Stimulated activated naive CD4-positive, alpha-beta T cell (primary cell): ENCODE measurements around the gene BMI1.
A peak's percentile ranks its signal among the peaks of the same experiment; 100 is the strongest.

Source experiments
- DNase-seq, 6 experiments: peaks; one replicate each; lab custom pipeline; 2025; lab: John Stamatoyannopoulos, UW

BMI1 gene

GRCh38 chr10:22319980-22320558 is 830 bp upstream of the BMI1 start:
- peak in 2 of 6 experiments; percentile 35 to 49 for DNase-seq

- peak; percentile 37 to 85 (median 64) for DNase-seq
Measured at GRCh38 chr10:22321156-22321923, 441 bp downstream of the BMI1 start.

- DNase-seq, result peak in 4 of 6 experiments; percentile 26 to 45 (median 32)
Measured at GRCh38 chr10:22321924-22322640, 1.2 kb downstream of the BMI1 start.

DNA sequence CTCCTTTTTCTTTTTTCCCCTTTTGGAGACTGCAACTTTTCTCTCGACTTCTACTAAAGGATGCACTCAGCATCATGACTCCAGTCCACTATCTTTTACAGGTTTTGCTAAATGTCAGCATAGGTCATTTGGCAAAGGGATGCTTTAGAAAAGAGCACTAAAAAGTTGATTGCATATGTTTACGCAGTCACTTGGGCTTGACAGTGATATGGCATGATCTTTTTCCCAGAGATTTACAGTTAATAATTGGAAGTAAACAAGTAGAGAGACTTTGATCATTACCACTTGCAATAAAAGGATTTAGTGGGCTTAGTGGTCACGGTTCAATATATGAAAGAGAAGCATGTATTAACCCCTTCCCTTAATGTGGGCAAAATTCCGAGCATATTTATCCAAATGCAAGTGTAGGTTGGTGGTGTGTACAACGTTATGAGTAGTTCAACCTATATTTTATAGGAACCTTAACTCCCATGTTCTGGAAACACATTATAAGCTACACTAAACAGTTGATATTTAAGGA is 1.8 kb downstream of the BMI1 start:
- DNase-seq, result no peak

DNA sequence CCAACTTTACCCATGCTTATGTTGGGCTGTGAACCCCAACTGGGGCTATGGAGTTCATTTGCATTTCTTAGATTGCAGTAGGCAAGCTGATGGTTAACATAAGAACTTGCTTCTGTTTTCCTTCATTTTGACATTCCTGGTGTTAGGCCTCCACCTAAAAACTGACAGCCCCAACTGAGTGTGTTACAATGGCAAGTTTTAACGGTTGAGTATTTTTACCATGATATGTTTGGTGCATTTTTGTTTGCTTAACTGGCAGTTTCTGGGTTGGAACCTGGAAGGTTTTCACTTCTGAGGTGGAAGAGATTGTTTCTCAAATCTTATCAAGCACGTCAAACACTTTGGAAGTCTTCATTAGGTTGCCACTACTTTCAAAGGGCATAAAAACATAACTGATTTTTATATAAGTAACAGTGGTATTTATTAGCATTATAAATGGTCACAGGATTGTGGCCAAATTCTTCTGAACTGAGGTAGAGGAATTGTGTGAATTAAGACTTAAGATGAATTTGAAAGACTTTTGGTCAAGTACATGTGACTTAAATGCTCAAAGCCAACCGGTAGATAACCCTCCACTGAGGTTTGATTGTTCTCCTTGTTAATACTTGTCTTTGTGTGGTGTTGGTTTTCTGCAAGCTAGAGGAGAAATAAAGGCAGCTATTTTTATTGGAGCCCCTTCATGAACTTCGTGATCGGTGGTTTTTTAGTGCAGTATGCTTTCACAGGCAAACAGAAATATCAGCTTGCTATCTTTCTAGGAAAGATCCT is 2.8 kb downstream of the BMI1 start:
- peak in 1 of 6 experiments; percentile 40 for DNase-seq

GRCh38 chr10:22324413-22324812 is 3.5 kb downstream of the BMI1 start:
- DNase-seq, result no peak

- DNase-seq, result no peak
Measured at GRCh38 chr10:22324893-22325271, 4.0 kb downstream of the BMI1 start.

- peak; percentile 62 to 84 (median 73) for DNase-seq
Measured at GRCh38 chr10:22325272-22326144, 4.6 kb downstream of the BMI1 start.

DNA sequence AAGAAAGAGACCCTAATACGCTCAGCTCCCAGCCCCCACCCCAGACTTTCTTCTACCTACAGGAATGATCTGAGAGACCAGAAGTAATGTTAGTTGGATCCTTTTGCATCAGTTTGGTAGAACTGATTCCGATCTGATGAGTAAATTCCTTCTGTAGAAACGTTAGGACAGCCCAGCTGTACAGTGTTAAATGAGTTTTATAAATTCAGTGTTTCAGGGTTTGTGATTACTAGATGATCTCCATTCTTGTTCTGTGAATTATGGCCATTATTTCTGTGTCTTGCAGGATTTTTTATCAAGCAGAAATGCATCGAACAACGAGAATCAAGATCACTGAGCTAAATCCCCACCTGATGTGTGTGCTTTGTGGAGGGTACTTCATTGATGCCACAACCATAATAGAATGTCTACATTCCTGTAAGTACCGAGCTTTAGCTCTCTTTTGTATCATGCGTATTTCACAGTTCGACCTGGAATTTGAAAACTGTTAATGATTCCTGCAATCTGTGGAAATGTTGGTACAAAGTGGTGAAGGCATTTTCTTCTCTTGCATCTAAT is 5.3 kb downstream of the BMI1 start:
- DNase-seq, result peak in 1 of 6 experiments; percentile 28

- DNase-seq, result no peak
Measured at GRCh38 chr10:22329150-22329549, 8.3 kb downstream of the BMI1 start.

DNA sequence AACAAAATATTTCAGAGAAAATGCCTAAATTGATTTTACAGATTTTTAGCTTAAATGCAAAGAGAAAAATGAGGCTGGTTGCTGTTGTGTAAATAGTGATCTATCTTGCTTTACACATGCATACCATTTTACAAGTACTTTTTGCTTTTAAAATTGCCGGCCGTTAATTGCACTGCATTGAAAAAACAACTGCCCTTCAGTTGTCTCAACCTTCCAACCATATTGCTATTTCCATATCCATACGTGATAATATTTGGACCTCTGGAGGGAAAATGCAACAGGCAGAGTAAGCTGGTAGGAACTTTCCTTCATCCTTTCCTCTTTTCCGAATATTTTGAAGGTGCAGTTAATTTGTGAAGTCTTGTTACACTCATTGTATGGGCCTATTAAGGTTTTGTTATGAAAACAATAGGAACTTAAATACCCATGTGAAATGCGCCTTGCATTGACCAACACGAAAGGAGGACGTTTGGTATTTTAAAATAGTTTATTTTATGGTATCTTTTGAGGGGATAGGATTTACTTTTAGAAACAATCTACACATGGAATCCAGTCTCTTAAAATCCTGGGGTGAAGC is 11.3 kb downstream of the BMI1 start:
- DNase-seq, result no peak

DNA sequence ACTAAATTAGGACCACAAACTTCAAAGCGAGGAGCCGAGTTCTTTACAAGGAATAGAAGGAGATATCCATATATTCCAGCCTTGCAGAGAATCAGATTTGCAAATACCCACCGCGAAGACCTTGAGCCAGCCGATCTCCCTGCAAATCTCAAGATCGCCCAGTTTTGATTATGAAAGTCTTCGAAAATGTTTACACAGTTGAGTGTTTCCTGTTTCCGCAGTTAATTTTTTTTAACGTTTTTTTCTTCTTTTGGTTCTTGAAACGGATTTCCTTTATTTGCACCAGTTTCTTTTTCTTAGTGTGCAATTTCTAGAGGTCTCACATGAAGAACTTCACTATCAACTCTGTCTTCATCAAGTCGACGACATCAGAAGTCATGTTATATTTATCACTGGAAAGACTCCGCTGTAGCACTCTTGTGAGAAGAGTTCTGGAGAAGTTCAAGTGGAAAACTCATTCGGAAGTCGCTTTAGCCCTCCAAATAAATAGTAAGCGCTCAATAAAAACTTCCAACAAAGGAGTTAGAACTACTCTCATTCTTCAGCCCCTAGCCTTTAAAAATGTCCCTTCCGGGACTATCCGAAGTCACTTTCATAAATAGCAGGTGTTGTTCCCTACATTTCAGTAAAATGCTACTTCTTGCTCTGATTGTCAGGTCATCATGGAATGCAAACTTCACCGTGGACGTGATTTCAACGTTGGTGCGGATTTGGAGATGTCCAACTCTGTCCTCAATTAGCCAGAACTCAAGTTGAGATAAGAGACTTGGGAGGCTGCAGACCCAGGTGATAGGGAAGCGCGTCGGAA is 12.5 kb downstream of the BMI1 start:
- DNase-seq, result peak in 3 of 6 experiments; percentile 58 to 80 (median 75)

GRCh38 chr10:22333975-22334282 is 13.0 kb downstream of the BMI1 start:
- DNase-seq, result no peak

GRCh38 chr10:22334414-22335172 is 13.7 kb downstream of the BMI1 start:
- DNase-seq, result no peak

- DNase-seq, result peak; percentile 61 to 83 (median 64)
Measured at GRCh38 chr10:22335173-22335933, 14.5 kb downstream of the BMI1 start.

DNA sequence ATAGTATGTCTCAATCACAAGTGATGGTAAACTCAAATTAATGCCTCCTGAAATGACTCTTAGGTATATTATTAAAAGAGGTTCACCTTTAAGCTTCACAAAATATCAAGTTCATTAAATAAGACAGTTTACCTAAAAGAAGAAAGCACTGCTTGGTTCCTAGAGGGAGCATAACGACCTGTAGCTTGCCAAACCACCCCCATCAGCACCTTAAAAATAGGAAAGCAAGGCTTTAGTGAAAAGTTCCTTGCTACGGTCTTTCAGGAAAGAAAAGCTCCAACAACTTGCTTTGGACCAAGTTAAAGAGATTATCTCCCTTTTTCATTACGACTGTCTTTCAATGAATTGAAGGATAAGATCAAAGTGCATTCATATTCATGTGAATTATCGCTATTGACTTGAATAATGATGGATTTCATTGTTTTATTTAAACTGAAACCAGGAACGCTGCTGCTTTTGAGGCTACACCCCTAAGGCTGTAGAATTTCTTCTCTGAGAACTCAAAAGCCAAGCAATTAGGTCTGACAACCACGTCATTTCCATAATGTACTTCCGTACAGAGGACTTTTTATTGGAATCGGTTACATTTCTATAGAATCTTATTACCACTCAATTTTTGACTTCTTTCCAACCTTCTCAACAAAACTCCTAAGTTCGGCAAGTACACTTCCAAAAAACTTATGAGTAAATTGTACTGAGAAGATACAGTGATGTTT is 17.4 kb downstream of the BMI1 start:
- no peak for DNase-seq

DNA sequence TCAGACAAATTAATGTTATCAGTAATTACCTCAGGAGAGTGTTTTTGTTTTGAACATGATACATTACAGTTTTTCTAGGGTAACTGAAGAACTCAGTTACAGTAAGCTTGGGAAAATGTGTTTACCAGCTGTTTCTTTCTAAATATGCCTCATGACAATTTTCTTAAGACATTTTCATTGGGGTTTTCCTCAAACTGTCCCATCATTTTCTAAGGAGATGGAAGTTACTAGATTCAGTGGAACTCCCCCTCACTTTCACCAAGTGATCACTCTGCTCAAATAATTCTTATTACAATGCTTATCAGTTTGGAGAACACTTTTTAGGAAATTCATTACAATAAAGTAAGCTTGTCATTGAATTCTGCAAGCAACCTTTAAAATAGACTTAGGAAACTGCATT is 18.0 kb downstream of the BMI1 start:
- DNase-seq, result no peak
